ENCODE data around the gene FBXL17. TPM values are rescaled to one million over a fixed set of nuclear protein-coding genes. Genes with fewer than 3 reads are reported as not detected.

FBXL17 gene
- total and polyA plus RNA-seq, 2 donors (not counting 1 experiment from before 2014, with no cell fraction given), result 7.3 to 40.3 TPM

DNA sequence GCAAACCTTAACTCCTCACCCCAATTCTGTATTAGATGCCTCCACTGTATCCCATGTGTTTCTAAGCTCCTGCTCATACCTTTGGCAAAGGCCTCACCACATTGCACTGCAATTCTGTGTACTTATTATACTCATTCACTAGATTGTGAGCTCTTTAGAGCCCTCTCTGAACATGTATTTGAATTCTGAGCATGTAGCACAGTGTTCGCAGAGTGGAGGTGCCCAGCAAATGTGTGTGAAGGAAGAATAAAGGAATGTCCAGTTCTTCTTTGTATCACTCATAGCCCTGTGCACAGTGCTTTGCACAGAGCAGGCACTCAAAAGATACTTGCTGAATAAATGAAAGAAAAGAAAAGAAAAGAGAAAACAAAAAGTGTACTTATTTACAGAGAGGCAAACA is 410.1 kb downstream of the FBXL17 start:
- Mint-ChIP-seq H3K9me3 (ENCODE audit: insufficient read depth) (no peaks in the 10 kb centered on the region), H3K27me3 (no peaks in the 10 kb centered on the region), H3K27ac (no peak overlapping the region), H3K4me3 (no peak overlapping the region), H3K4me1 (no peaks in the 10 kb centered on the region)
- Histone ChIP-seq H2AFZ (ENCODE audit: insufficient read depth, low read depth, low read length, poor library complexity, severe bottlenecking) (no peak overlapping the region), H3K79me2 (ENCODE audit: control insufficient read depth, insufficient read depth, low read length) (no peaks in the 10 kb centered on the region), H3K4me2 (replicated peaks; ENCODE audit: low read depth, low read length, poor library complexity, severe bottlenecking) (no peak overlapping the region), H3K9ac (ENCODE audit: low read length) (no peak overlapping the region), H3K4me1 (ENCODE audit: control insufficient read depth in 2 of 2, insufficient read depth in 2 of 2, low read length in 2 of 2) (no peaks in the 10 kb centered on the region), H3K9me3 (ENCODE audit: control extremely low read depth in 1 of 3, control insufficient read depth in 2 of 3, insufficient read depth in 1 of 3, low read length in 2 of 3) (no peaks in the 10 kb centered on the region), H3K36me3 (replicated peaks in 1 of 2; ENCODE audit: control extremely low read depth in 1 of 2, control insufficient read depth in 1 of 2, extremely low read depth in 1 of 2, insufficient read depth in 2 of 2, low read length in 1 of 2) (no peaks in the 10 kb centered on the region), H4K20me1 (ENCODE audit: control insufficient read depth, insufficient read depth, low read length, poor library complexity, severe bottlenecking) (no peaks in the 10 kb centered on the region), H3K27me3 (replicated peaks in 1 of 4; ENCODE audit: control extremely low read depth in 1 of 4, control insufficient read depth in 3 of 4, insufficient read depth in 4 of 4, low read length in 3 of 4) (no peaks in the 10 kb centered on the region), H3K4me3 (ENCODE audit: control extremely low read depth in 1 of 5, extremely low read depth in 1 of 5, insufficient read depth in 1 of 5, low read depth in 2 of 5, low read length in 4 of 5) (no peak overlapping the region), H3K27ac (ENCODE audit: low read length in 2 of 2) (no peak overlapping the region)
- ATAC-seq (ENCODE audit: low read depth) (no peak), DNase-seq (no peak)
- no peak for TF ChIP-seq EZH2 (IDR thresholded peaks at IDR 0.05; ENCODE audit: borderline replicate concordance, insufficient read depth, low read depth, low read length, poor library complexity, severe bottlenecking)
- TF ChIP-seq, protein P1, sequence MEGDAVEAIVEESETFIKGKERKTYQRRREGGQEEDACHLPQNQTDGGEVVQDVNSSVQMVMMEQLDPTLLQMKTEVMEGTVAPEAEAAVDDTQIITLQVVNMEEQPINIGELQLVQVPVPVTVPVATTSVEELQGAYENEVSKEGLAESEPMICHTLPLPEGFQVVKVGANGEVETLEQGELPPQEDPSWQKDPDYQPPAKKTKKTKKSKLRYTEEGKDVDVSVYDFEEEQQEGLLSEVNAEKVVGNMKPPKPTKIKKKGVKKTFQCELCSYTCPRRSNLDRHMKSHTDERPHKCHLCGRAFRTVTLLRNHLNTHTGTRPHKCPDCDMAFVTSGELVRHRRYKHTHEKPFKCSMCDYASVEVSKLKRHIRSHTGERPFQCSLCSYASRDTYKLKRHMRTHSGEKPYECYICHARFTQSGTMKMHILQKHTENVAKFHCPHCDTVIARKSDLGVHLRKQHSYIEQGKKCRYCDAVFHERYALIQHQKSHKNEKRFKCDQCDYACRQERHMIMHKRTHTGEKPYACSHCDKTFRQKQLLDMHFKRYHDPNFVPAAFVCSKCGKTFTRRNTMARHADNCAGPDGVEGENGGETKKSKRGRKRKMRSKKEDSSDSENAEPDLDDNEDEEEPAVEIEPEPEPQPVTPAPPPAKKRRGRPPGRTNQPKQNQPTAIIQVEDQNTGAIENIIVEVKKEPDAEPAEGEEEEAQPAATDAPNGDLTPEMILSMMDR (IDR thresholded peaks at IDR 0.05), result no peak
- intact Hi-C loops (cut with micrococcal nuclease), result no loop called here
- WGBS (ENCODE audit: insufficient coverage), result no CpG with 5 or more reads among the region's 1 CpG
- ChIA-PET POLR2A (no interaction called here), CTCF (no interaction called here)

DNA sequence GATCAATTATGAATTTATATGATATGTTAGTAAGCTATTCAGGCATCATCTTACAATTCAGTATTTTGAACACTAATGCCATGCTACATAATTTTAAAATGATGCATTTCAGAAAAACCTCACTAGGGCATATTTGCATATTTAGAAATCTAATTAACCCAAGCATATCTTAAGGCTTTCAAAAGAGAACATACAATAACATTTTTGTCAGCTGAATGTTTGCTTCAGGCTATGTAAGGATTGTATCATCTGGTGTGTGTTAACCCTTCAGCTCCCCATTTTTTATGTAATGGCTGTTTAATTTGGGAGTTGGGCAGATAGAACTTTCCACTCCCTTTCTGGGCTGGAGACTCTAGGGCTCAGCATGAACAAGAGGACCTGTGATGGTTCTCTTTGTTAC is 412.1 kb downstream of the FBXL17 start:
- Histone ChIP-seq H2AFZ (ENCODE audit: insufficient read depth, low read depth, low read length, poor library complexity, severe bottlenecking) (no peak overlapping the region), H4K20me1 (ENCODE audit: control insufficient read depth, insufficient read depth, low read length, poor library complexity, severe bottlenecking) (no peaks in the 10 kb centered on the region), H3K4me2 (replicated peaks; ENCODE audit: low read depth, low read length, poor library complexity, severe bottlenecking) (no peak overlapping the region), H3K4me3 (ENCODE audit: control extremely low read depth in 1 of 5, extremely low read depth in 1 of 5, insufficient read depth in 1 of 5, low read depth in 2 of 5, low read length in 4 of 5) (no peak overlapping the region), H3K27me3 (replicated peaks in 1 of 4; ENCODE audit: control extremely low read depth in 1 of 4, control insufficient read depth in 3 of 4, insufficient read depth in 4 of 4, low read length in 3 of 4) (no peaks in the 10 kb centered on the region), H3K27ac (ENCODE audit: low read length in 2 of 2) (no peak overlapping the region), H3K9ac (ENCODE audit: low read length) (no peak overlapping the region), H3K4me1 (ENCODE audit: control insufficient read depth in 2 of 2, insufficient read depth in 2 of 2, low read length in 2 of 2) (no peaks in the 10 kb centered on the region), H3K36me3 (replicated peaks in 1 of 2; ENCODE audit: control extremely low read depth in 1 of 2, control insufficient read depth in 1 of 2, extremely low read depth in 1 of 2, insufficient read depth in 2 of 2, low read length in 1 of 2) (no peaks in the 10 kb centered on the region), H3K9me3 (ENCODE audit: control extremely low read depth in 1 of 3, control insufficient read depth in 2 of 3, insufficient read depth in 1 of 3, low read length in 2 of 3) (no peaks in the 10 kb centered on the region), H3K79me2 (ENCODE audit: control insufficient read depth, insufficient read depth, low read length) (no peaks in the 10 kb centered on the region)
- ATAC-seq (ENCODE audit: low read depth), result no peak
- H3K4me1 Mint-ChIP-seq, result no peaks in the 10 kb centered on the region
- intact Hi-C loops (cut with micrococcal nuclease), result no loop called here
- ChIA-PET CTCF (no interaction called here), POLR2A (no interaction called here)
- no peak for DNase-seq
- TF ChIP-seq EZH2 (IDR thresholded peaks at IDR 0.05; ENCODE audit: borderline replicate concordance, insufficient read depth, low read depth, low read length, poor library complexity, severe bottlenecking), result no peak
- TF ChIP-seq, protein P1 (IDR thresholded peaks at IDR 0.05), result no peak
- no peaks in the 10 kb centered on the region for H3K27me3 Mint-ChIP-seq
- H3K27ac Mint-ChIP-seq, result no peak overlapping the region
- no peak overlapping the region for H3K4me3 Mint-ChIP-seq
- H3K9me3 Mint-ChIP-seq (ENCODE audit: insufficient read depth), result no peaks in the 10 kb centered on the region
